Measurements from ENCODE around the gene AP3S2. TPM values are rescaled to one million over a fixed set of nuclear protein-coding genes. Genes with fewer than 3 reads are reported as not detected.

The AP3S2 gene
- total and polyA plus RNA-seq, 2 of the 8 experiments (the other 6 are each of a cell fraction or from before 2014, with no cell fraction given): 19.2 to 45.4 TPM

GRCh38 chr15:89827829-89828228, 66.0 kb downstream of the AP3S2 start (continued):
- TF ChIP-seq, protein P1, sequence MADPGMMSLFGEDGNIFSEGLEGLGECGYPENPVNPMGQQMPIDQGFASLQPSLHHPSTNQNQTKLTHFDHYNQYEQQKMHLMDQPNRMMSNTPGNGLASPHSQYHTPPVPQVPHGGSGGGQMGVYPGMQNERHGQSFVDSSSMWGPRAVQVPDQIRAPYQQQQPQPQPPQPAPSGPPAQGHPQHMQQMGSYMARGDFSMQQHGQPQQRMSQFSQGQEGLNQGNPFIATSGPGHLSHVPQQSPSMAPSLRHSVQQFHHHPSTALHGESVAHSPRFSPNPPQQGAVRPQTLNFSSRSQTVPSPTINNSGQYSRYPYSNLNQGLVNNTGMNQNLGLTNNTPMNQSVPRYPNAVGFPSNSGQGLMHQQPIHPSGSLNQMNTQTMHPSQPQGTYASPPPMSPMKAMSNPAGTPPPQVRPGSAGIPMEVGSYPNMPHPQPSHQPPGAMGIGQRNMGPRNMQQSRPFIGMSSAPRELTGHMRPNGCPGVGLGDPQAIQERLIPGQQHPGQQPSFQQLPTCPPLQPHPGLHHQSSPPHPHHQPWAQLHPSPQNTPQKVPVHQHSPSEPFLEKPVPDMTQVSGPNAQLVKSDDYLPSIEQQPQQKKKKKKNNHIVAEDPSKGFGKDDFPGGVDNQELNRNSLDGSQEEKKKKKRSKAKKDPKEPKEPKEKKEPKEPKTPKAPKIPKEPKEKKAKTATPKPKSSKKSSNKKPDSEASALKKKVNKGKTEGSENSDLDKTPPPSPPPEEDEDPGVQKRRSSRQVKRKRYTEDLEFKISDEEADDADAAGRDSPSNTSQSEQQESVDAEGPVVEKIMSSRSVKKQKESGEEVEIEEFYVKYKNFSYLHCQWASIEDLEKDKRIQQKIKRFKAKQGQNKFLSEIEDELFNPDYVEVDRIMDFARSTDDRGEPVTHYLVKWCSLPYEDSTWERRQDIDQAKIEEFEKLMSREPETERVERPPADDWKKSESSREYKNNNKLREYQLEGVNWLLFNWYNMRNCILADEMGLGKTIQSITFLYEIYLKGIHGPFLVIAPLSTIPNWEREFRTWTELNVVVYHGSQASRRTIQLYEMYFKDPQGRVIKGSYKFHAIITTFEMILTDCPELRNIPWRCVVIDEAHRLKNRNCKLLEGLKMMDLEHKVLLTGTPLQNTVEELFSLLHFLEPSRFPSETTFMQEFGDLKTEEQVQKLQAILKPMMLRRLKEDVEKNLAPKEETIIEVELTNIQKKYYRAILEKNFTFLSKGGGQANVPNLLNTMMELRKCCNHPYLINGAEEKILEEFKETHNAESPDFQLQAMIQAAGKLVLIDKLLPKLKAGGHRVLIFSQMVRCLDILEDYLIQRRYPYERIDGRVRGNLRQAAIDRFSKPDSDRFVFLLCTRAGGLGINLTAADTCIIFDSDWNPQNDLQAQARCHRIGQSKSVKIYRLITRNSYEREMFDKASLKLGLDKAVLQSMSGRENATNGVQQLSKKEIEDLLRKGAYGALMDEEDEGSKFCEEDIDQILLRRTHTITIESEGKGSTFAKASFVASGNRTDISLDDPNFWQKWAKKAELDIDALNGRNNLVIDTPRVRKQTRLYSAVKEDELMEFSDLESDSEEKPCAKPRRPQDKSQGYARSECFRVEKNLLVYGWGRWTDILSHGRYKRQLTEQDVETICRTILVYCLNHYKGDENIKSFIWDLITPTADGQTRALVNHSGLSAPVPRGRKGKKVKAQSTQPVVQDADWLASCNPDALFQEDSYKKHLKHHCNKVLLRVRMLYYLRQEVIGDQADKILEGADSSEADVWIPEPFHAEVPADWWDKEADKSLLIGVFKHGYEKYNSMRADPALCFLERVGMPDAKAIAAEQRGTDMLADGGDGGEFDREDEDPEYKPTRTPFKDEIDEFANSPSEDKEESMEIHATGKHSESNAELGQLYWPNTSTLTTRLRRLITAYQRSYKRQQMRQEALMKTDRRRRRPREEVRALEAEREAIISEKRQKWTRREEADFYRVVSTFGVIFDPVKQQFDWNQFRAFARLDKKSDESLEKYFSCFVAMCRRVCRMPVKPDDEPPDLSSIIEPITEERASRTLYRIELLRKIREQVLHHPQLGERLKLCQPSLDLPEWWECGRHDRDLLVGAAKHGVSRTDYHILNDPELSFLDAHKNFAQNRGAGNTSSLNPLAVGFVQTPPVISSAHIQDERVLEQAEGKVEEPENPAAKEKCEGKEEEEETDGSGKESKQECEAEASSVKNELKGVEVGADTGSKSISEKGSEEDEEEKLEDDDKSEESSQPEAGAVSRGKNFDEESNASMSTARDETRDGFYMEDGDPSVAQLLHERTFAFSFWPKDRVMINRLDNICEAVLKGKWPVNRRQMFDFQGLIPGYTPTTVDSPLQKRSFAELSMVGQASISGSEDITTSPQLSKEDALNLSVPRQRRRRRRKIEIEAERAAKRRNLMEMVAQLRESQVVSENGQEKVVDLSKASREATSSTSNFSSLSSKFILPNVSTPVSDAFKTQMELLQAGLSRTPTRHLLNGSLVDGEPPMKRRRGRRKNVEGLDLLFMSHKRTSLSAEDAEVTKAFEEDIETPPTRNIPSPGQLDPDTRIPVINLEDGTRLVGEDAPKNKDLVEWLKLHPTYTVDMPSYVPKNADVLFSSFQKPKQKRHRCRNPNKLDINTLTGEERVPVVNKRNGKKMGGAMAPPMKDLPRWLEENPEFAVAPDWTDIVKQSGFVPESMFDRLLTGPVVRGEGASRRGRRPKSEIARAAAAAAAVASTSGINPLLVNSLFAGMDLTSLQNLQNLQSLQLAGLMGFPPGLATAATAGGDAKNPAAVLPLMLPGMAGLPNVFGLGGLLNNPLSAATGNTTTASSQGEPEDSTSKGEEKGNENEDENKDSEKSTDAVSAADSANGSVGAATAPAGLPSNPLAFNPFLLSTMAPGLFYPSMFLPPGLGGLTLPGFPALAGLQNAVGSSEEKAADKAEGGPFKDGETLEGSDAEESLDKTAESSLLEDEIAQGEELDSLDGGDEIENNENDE (IDR thresholded peaks at IDR 0.05; ENCODE audit: insufficient replicate concordance, low read length): no peak
- TF ChIP-seq TEAD4 (IDR thresholded peaks at IDR 0.05; ENCODE audit: low read depth, low read length) (no peak), TAF7 (optimal IDR thresholded peaks at IDR 0.05; ENCODE audit: borderline replicate concordance, low read depth, low read length) (no peak), SRF (IDR thresholded peaks at IDR 0.05; ENCODE audit: low read depth, low read length) (no peak), JUND (IDR thresholded peaks at IDR 0.05; ENCODE audit: low read length) (no peak), SUZ12 (IDR thresholded peaks at IDR 0.05; ENCODE audit: low read length) (no peak), CREB1 (IDR thresholded peaks at IDR 0.05) (no peak)
- TF ChIP-seq, protein P2, sequence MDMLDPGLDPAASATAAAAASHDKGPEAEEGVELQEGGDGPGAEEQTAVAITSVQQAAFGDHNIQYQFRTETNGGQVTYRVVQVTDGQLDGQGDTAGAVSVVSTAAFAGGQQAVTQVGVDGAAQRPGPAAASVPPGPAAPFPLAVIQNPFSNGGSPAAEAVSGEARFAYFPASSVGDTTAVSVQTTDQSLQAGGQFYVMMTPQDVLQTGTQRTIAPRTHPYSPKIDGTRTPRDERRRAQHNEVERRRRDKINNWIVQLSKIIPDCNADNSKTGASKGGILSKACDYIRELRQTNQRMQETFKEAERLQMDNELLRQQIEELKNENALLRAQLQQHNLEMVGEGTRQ (IDR thresholded peaks at IDR 0.05; ENCODE audit: low read length): no peak
